Endothelial cell of umbilical vein (primary cell): ENCODE measurements around the gene EFHC1. TPM values are rescaled to one million over a fixed set of nuclear protein-coding genes. Genes with fewer than 3 reads are reported as not detected.

Experiments used
- BruUV-seq: library from RNA; stranded (reverse); fragments of 400-500 nt; replicated peaks from 2 replicates; lab custom pipeline; 2021; lab: Mats Ljungman, UMichigan
- CTCF ChIA-PET: fragments of 300-600, 350-600 bp; sonication (Branson Sonifier 250); formaldehyde crosslinking; loops from one replicate; lab custom pipeline; 2021; ENCODE audit warnings: antibody characterized with exemption, inconsistent platforms; lab: Charles Lee
- POLR2A ChIA-PET: fragments of 300-600, 350-600 bp; sonication (Branson Sonifier 250); formaldehyde crosslinking; loops from one replicate; lab custom pipeline; 2021; ENCODE audit warnings: antibody characterized with exemption, inconsistent platforms; lab: Charles Lee
- DNase-seq: peaks from one replicate; pipeline ENCODE4 v3.0.0-alpha.2; 2011; ENCODE audit warnings: low read depth, low spot score
- FAIRE-seq: peaks from 2 replicates; lab custom pipeline; 2011; peaks lifted over from hg19 to GRCh38; lab: Jason Lieb, UNC
- H2AFZ ChIP-seq: 2 replicates; pipeline ENCODE4 v1.6.0; 2012; ENCODE audit warnings: low read depth, low read length, control low read depth, inconsistent platforms
- H3K27ac ChIP-seq: 2 replicates; pipeline ENCODE4 v1.5.1; 2011; ENCODE audit warnings: low read depth, mild to moderate bottlenecking, control low read depth, low read length, moderate library complexity; ENCODE audit not compliant: insufficient read depth
- H3K27me3 ChIP-seq, 2 experiments: 2 replicates each; pipeline versions ENCODE4 v1.6.0 to v1.6.1; 2011; ENCODE audit warnings: low read length in 2 of 2, mixed read lengths in 1 of 2; ENCODE audit not compliant: control insufficient read depth in 2 of 2, insufficient read depth in 2 of 2
- H3K36me3 ChIP-seq, 2 experiments: 2 replicates in 1 of 2; 3 replicates in 1 of 2; pipeline ENCODE4 v1.5.1; 2011; ENCODE audit warnings: low read length in 2 of 2, mild to moderate bottlenecking in 1 of 2, moderate library complexity in 1 of 2; ENCODE audit not compliant: control insufficient read depth in 2 of 2, insufficient read depth in 2 of 2; ENCODE audit errors: extremely low read depth in 1 of 2
- H3K4me1 ChIP-seq: 3 replicates; pipeline ENCODE4 v1.5.1; 2011; ENCODE audit warnings: mild to moderate bottlenecking, low read length; ENCODE audit not compliant: control insufficient read depth, insufficient read depth; ENCODE audit errors: extremely low read depth
- H3K4me2 ChIP-seq: 2 replicates; pipeline ENCODE4 v1.6.1; 2011; ENCODE audit warnings: low read length, control low read depth, mixed read lengths; ENCODE audit not compliant: insufficient read depth
- H3K4me3 ChIP-seq, 3 experiments: fragments of 200-600 bp in 1 of 3; sonication (generic), shearing (Covaris generic) in 1 of 3; replicated peaks in 1 of 3; 2 replicates each; pipeline ENCODE4 v1.5.1; 2011 to 2016; ENCODE audit warnings: control low read depth in 3 of 3, low read length in 3 of 3, mild to moderate bottlenecking in 2 of 3, inconsistent platforms in 1 of 3, low read depth in 1 of 3, moderate library complexity in 1 of 3; ENCODE audit not compliant: insufficient read depth in 1 of 3
- H3K79me2 ChIP-seq: 2 replicates; pipeline ENCODE4 v1.6.0; 2012; ENCODE audit warnings: low read length, inconsistent platforms; ENCODE audit not compliant: control insufficient read depth, insufficient read depth
- H3K9ac ChIP-seq: replicated peaks from 2 replicates; pipeline ENCODE3; 2011; ENCODE audit warnings: low read length, control low read depth; ENCODE audit not compliant: insufficient read depth; ENCODE audit errors: extremely low read depth
- H3K9me1 ChIP-seq: replicated peaks from 3 replicates; pipeline ENCODE4 v1.6.0; 2011; ENCODE audit warnings: mild to moderate bottlenecking, low read length; ENCODE audit not compliant: control insufficient read depth, insufficient read depth; ENCODE audit errors: extremely low read depth
- H3K9me3 ChIP-seq: replicated peaks from 2 replicates; pipeline ENCODE4 v1.5.1; 2012; ENCODE audit warnings: low read length, inconsistent platforms; ENCODE audit not compliant: control insufficient read depth, insufficient read depth
- H4K20me1 ChIP-seq: replicated peaks from 2 replicates; pipeline ENCODE3; 2011; ENCODE audit warnings: mild to moderate bottlenecking, low read length; ENCODE audit not compliant: control insufficient read depth, insufficient read depth; ENCODE audit errors: extremely low read depth
- EZH2 ChIP-seq: IDR thresholded peaks from 2 replicates; pipeline ENCODE4 v1.6.1; 2012; ENCODE audit warnings: borderline replicate concordance, low read depth, mild to moderate bottlenecking, moderate library complexity, low read length, inconsistent platforms; ENCODE audit not compliant: severe bottlenecking
- FOS ChIP-seq: IDR thresholded peaks from 2 replicates; pipeline ENCODE4 v1.6.1; 2011; ENCODE audit warnings: mild to moderate bottlenecking, low read length, moderate library complexity, borderline replicate concordance; ENCODE audit not compliant: insufficient read depth
- JUN ChIP-seq: IDR thresholded peaks from 2 replicates; pipeline ENCODE4 v1.6.1; 2011; ENCODE audit warnings: borderline replicate concordance, low read depth; ENCODE audit not compliant: insufficient read length, insufficient read depth
- POLR2A ChIP-seq: IDR thresholded peaks from 2 replicates; pipeline ENCODE4 v1.6.1; 2012; ENCODE audit warnings: low read depth, mild to moderate bottlenecking, control low read depth, low read length
- POLR2AphosphoS5 ChIP-seq: IDR thresholded peaks from 2 replicates; pipeline ENCODE4 v1.6.1; 2012; ENCODE audit warnings: low read depth, mild to moderate bottlenecking, control low read depth, low read length, moderate library complexity; ENCODE audit not compliant: insufficient read depth
- dilution Hi-C: fragments of 300-500 bp; cut with MboI; formaldehyde crosslinking; loops from one replicate; pipeline ENCODE4 v1.15.0; 2019; ENCODE audit warnings: low sequenced_read_pairs; ENCODE audit not compliant: extremely low pct_ligation_motif_present
- intact Hi-C: fragments of 100-400 bp; cut with micrococcal nuclease; formaldehyde crosslinking; loops from one replicate; pipeline ENCODE4 v1.10.0; 2022
- polyA plus RNA-seq, 4 experiments: library from polyadenylated mRNA; depleted of rRNA in 3 of 4; stranded (reverse) in 3 of 4; unstranded in 1 of 4; fragments of >200 nt; gene quantifications; 2 replicates each; pipeline versions ENCODE4 v1.2.1 to v1.2.3, GENCODE V29; 2011 to 2012; ENCODE audit warnings: missing spikeins in 1 of 4
- total RNA-seq: library from RNA; stranded (reverse); gene quantifications from 2 replicates; pipeline ENCODE4 v1.2.3, GENCODE V29; 2021
- TF ChIP-seq, protein P1 (sequence below), 2 donors: IDR thresholded peaks; 1 replicate in 1 of 2; 2 replicates in 1 of 2; pipeline ENCODE4 v1.5.1; 2011; ENCODE audit warnings: low read length in 2 of 2, mild to moderate bottlenecking in 2 of 2, moderate library complexity in 2 of 2, control low read depth in 1 of 2, inconsistent platforms in 1 of 2, low read depth in 1 of 2; ENCODE audit not compliant: insufficient read depth in 1 of 2; ENCODE audit errors: extremely low read depth in 1 of 2

Gene EFHC1
- total and polyA plus RNA-seq, 2 donors (not counting 3 experiments of a cell fraction or from before 2014, with no cell fraction given), result 14.6 to 17.6 TPM

DNA sequence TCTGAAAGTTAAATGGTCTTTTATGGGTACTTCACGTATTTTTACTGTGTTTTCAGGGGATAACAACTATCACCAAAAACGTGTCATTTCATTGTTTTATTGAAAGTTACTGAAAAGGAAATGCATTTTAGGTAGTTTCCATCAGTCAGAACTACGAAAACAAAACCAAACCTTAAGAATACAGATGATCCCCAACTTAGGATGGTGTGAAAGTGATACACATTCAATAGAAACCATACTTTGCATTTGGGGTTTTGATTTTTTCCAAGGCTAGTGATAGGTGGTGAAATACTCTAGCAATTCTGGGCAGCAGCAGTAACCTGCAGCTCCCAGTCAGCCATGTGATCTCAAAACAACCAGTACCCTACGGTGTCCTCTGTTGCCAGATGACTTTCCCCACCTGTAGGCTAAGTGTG lies 25.9 kb upstream of the EFHC1 start:
- Histone ChIP-seq H3K27ac (no peak overlapping the region), H3K9me1 (no peaks in the 10 kb centered on the region), H2AFZ (no peak overlapping the region), H3K36me3 (no peaks in the 10 kb centered on the region), H3K4me3 (no peak overlapping the region), H3K9me3 (no peaks in the 10 kb centered on the region), H3K27me3 (no peaks in the 10 kb centered on the region), H3K79me2 (no peaks in the 10 kb centered on the region), H3K4me2 (no peak overlapping the region), H3K9ac (no peak overlapping the region), H3K4me1 (peaks cover 18% of the 10 kb centered on the region), H4K20me1 (no peaks in the 10 kb centered on the region)
- TF ChIP-seq EZH2 (no peak), POLR2A (no peak), POLR2AphosphoS5 (no peak), JUN (no peak), FOS (no peak)
- TF ChIP-seq, protein P1, sequence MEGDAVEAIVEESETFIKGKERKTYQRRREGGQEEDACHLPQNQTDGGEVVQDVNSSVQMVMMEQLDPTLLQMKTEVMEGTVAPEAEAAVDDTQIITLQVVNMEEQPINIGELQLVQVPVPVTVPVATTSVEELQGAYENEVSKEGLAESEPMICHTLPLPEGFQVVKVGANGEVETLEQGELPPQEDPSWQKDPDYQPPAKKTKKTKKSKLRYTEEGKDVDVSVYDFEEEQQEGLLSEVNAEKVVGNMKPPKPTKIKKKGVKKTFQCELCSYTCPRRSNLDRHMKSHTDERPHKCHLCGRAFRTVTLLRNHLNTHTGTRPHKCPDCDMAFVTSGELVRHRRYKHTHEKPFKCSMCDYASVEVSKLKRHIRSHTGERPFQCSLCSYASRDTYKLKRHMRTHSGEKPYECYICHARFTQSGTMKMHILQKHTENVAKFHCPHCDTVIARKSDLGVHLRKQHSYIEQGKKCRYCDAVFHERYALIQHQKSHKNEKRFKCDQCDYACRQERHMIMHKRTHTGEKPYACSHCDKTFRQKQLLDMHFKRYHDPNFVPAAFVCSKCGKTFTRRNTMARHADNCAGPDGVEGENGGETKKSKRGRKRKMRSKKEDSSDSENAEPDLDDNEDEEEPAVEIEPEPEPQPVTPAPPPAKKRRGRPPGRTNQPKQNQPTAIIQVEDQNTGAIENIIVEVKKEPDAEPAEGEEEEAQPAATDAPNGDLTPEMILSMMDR (IDR thresholded peaks at IDR 0.05; ENCODE audit: extremely low read depth in 1 of 2, insufficient read depth in 1 of 2, low read depth in 1 of 2, low read length in 2 of 2), result no peak
- ChIA-PET POLR2A (no interaction called here), CTCF (no interaction called here)
- FAIRE-seq (no peak), DNase-seq (no peak)
- no TSS peak for BruUV-seq
- dilution Hi-C loops (loop anchor here (25.0 kb wide), 2 partner anchors 107 to 268 kb away; partner anchors contain the start of genes MCM3 and TMEM14A), intact Hi-C loops (loop anchor here (10.0 kb wide), 1 partner anchor 329 kb away; no protein-coding TSS in a partner anchor)
